HCT116 (cell line): ENCODE measurements around the gene TCP11L2. TPM values are rescaled to one million over a fixed set of nuclear protein-coding genes. Genes with fewer than 3 reads are reported as not detected.

ENCODE experiments used
- ATAC-seq: fragments of 200-7000 bp; cut with Tn5 transposase; 2 replicates; pipeline ENCODE4 v1.9.1; 2020; ENCODE audit warnings: mild to moderate bottlenecking, moderate library complexity
- BruUV-seq: library from RNA; stranded (reverse); fragments of 400-500 nt; replicated peaks from 2 replicates; lab custom pipeline; 2021; lab: Mats Ljungman, UMichigan
- CTCF ChIA-PET: fragments of 300-600 bp; sonication (Branson Sonifier 250); formaldehyde crosslinking; loops from one replicate; lab custom pipeline; 2021; ENCODE audit warnings: antibody characterized with exemption; lab: Charles Lee
- POLR2A ChIA-PET: fragments of 300-600, 350-600 bp; sonication (Branson Sonifier 250); formaldehyde crosslinking; loops from one replicate; lab custom pipeline; 2021; ENCODE audit warnings: antibody characterized with exemption; lab: Charles Lee
- RAD21 ChIA-PET, 2 experiments: fragments of 300-600 bp; sonication (Branson Sonifier 250); formaldehyde crosslinking; loops; one replicate each; lab custom pipeline; 2023; ENCODE audit warnings: low total read pairs in 2 of 2; ENCODE audit not compliant: uncharacterized antibody in 2 of 2, unreplicated experiment in 2 of 2, low non-redundant PET in 1 of 2; lab: Charles Lee
- DNase-seq: peaks from one replicate; pipeline ENCODE4 v3.0.0-alpha.2; 2010; ENCODE audit warnings: low read depth, low spot score
- H2AFZ ChIP-seq: fragments of 200-600 bp; shearing (Covaris generic), sonication (generic); 2 replicates; pipeline ENCODE4 v1.6.1; 2017; ENCODE audit warnings: low read depth, mixed run types, mixed read lengths, antibody characterized with exemption, low read length; ENCODE audit not compliant: poor library complexity, severe bottlenecking
- H3K27ac ChIP-seq: 2 replicates; pipeline ENCODE4 v1.5.1; 2012; ENCODE audit warnings: low read depth, low read length
- H3K27me3 ChIP-seq: fragments of 200-600 bp; sonication (generic); 2 replicates; pipeline ENCODE4 v1.6.1; 2016; ENCODE audit warnings: mixed run types, low read length, mixed read lengths; ENCODE audit not compliant: insufficient read depth
- H3K36me3 ChIP-seq, 2 experiments: fragments of 200-500 bp in 1 of 2; fragments of 200-600 bp in 1 of 2; sonication (Bioruptor generic) in 1 of 2; sonication (generic) in 1 of 2; 2 replicates each; pipeline versions ENCODE4 v1.5.1 to v1.6.1; 2014 to 2016; ENCODE audit warnings: low read length in 2 of 2, inconsistent platforms in 1 of 2, mixed read lengths in 1 of 2, mixed run types in 1 of 2; ENCODE audit not compliant: insufficient read depth in 2 of 2, control insufficient read depth in 1 of 2
- H3K4me1 ChIP-seq, 2 experiments: fragments of 200-600 bp in 1 of 2; sonication (generic) in 1 of 2; 2 replicates each; pipeline versions ENCODE4 v1.5.1 to v1.6.1; 2012 to 2017; ENCODE audit warnings: low read length in 2 of 2, inconsistent platforms in 1 of 2, mild to moderate bottlenecking in 1 of 2, mixed read lengths in 1 of 2, mixed run types in 1 of 2, moderate library complexity in 1 of 2; ENCODE audit not compliant: insufficient read depth in 2 of 2, control insufficient read depth in 1 of 2
- H3K4me2 ChIP-seq: fragments of 200-600 bp; sonication (generic); 2 replicates; pipeline ENCODE4 v1.6.1; 2017; ENCODE audit warnings: mixed run types, low read length, mixed read lengths
- H3K4me3 ChIP-seq, 2 experiments: fragments of 200-600 bp in 1 of 2; sonication (generic) in 1 of 2; replicated peaks in 1 of 2; 2 replicates each; pipeline ENCODE4 v1.5.1; 2011 to 2016; ENCODE audit warnings: low read length in 2 of 2, control low read depth in 1 of 2, low read depth in 1 of 2, mild to moderate bottlenecking in 1 of 2, mixed read lengths in 1 of 2, mixed run types in 1 of 2
- H3K79me2 ChIP-seq: fragments of 200-600 bp; sonication (generic); 2 replicates; pipeline ENCODE4 v1.6.1; 2017; ENCODE audit warnings: mild to moderate bottlenecking, mixed run types, low read length, moderate library complexity, mixed read lengths; ENCODE audit not compliant: insufficient read depth
- H3K9ac ChIP-seq: fragments of 200-600 bp; sonication (generic); 2 replicates; pipeline ENCODE4 v1.6.1; 2016; ENCODE audit warnings: low read length, mixed read lengths
- H3K9me2 ChIP-seq: fragments of 200-600 bp; sonication (generic), shearing (Covaris generic); 2 replicates; pipeline ENCODE4 v1.6.1; 2017; ENCODE audit warnings: mixed run types, mild to moderate bottlenecking, moderate library complexity; ENCODE audit not compliant: insufficient read depth
- H3K9me3 ChIP-seq, 2 experiments: fragments of 200-500 bp in 1 of 2; fragments of 200-600 bp in 1 of 2; sonication (Bioruptor generic) in 1 of 2; sonication (generic) in 1 of 2; 2 replicates each; pipeline ENCODE4 v1.6.1; 2014 to 2017; ENCODE audit warnings: low read length in 2 of 2, mixed read lengths in 2 of 2, inconsistent platforms in 1 of 2, low read depth in 1 of 2, mild to moderate bottlenecking in 1 of 2, mixed run types in 1 of 2, moderate library complexity in 1 of 2; ENCODE audit not compliant: control insufficient read depth in 1 of 2, insufficient read depth in 1 of 2
- H4K20me1 ChIP-seq: fragments of 200-600 bp; sonication (generic), shearing (Covaris generic); 2 replicates; pipeline ENCODE4 v1.6.1; 2017; ENCODE audit warnings: mixed run types, mild to moderate bottlenecking, moderate library complexity; ENCODE audit not compliant: insufficient read depth
- EGR1 ChIP-seq: IDR thresholded peaks from 2 replicates; pipeline ENCODE4 v1.6.1; 2012; ENCODE audit warnings: low read depth
- JUND ChIP-seq: IDR thresholded peaks from 2 replicates; pipeline ENCODE4 v1.6.1; 2012
- POLR2AphosphoS5 ChIP-seq: IDR thresholded peaks from 2 replicates; pipeline ENCODE4 v1.6.1; 2011; ENCODE audit warnings: mild to moderate bottlenecking, low read depth, low read length, moderate library complexity
- SP1 ChIP-seq: IDR thresholded peaks from 2 replicates; pipeline ENCODE4 v1.6.1; 2012; ENCODE audit warnings: low read depth
- TCF7L2 ChIP-seq: IDR thresholded peaks from 2 replicates; pipeline ENCODE4 v1.7.0; 2011; ENCODE audit warnings: borderline replicate concordance, inconsistent platforms; ENCODE audit not compliant: insufficient read depth, insufficient read length; ENCODE audit errors: extremely low read depth
- intact Hi-C: fragments of 100-400 bp; cut with micrococcal nuclease; formaldehyde crosslinking; loops from 2 replicates; pipeline ENCODE4 v1.10.0; 2022
- total RNA-seq: library from RNA; stranded (reverse); gene quantifications from one replicate; pipeline ENCODE4 v1.2.1, GENCODE V29; 2021; ENCODE audit not compliant: unreplicated experiment
- TF ChIP-seq, protein P1 (sequence below): IDR thresholded peaks from 2 replicates; pipeline ENCODE4 v1.6.1; 2012
- TF ChIP-seq, protein P2 (sequence below): IDR thresholded peaks from 2 replicates; pipeline ENCODE4 v1.6.1; 2012
- TF ChIP-seq, protein P3 (sequence below): IDR thresholded peaks from 2 replicates; pipeline ENCODE4 v1.6.1; 2011; ENCODE audit warnings: mild to moderate bottlenecking, low read length, moderate library complexity; ENCODE audit not compliant: insufficient replicate concordance; ENCODE audit errors: extremely low read depth

Gene TCP11L2
- total RNA-seq, 1 experiment from 2014 or later = 14.4 TPM

DNA sequence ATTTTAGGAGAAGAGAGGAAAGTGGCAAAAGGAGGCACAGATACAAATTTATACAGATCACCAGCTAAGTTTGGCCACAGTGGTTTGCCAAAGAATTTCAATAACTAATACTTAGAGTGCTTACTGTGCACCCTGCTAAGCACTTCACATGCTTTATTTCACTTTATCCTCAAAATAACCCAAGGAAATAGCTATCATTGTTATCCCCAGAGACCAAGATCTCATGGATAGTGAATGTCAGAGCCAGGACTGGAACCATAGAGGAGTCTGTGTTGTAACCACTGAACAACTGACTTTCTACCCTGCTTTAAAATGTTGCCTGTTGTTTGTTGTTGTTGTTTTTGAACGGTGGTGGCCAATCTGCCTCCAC is 1.3 kb upstream of the TCP11L2 start:
- Histone ChIP-seq H3K79me2 (no peaks in the 10 kb centered on the region), H3K4me1 (peaks cover 8 to 36% of the 10 kb centered on the region in 2 experiments), H3K9me2 (no peaks in the 10 kb centered on the region), H2AFZ (peak overlapping the region; percentile 92), H3K36me3 (no peaks in the 10 kb centered on the region), H3K9me3 (no peaks in the 10 kb centered on the region), H4K20me1 (no peaks in the 10 kb centered on the region), H3K9ac (peak overlapping the region; percentile 45; the same call in 1 of the 2 replicates), H3K27me3 (no peaks in the 10 kb centered on the region), H3K4me2 (peak overlapping the region; percentile 100), H3K4me3 (peak overlapping the region in 1 of 2 experiments; percentile 66; a peak in 2 of 4 replicates), H3K27ac (no peak overlapping the region)
- POLR2A ChIA-PET = no interaction called here
- no peak for TF ChIP-seq SP1
- TF ChIP-seq, protein P1, sequence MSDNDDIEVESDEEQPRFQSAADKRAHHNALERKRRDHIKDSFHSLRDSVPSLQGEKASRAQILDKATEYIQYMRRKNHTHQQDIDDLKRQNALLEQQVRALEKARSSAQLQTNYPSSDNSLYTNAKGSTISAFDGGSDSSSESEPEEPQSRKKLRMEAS = 0 out of 2 replicates have a peak, but pooled peaks have one; percentile 12
- RAD21 ChIA-PET = no interaction called here
- CTCF ChIA-PET = interaction anchor here (0.6 to 1.2 kb wide), 2 partner anchors 19 to 56 kb away, joined by 3 to 4 read pairs; partner anchors contain the start of gene POLR3B
- no peak for DNase-seq
- intact Hi-C loops = loop anchor here (5.0 kb wide), 1 partner anchor 54 kb away; the partner anchor contains the start of gene CKAP4
- no TSS peak for BruUV-seq
- ATAC-seq = no peak

DNA sequence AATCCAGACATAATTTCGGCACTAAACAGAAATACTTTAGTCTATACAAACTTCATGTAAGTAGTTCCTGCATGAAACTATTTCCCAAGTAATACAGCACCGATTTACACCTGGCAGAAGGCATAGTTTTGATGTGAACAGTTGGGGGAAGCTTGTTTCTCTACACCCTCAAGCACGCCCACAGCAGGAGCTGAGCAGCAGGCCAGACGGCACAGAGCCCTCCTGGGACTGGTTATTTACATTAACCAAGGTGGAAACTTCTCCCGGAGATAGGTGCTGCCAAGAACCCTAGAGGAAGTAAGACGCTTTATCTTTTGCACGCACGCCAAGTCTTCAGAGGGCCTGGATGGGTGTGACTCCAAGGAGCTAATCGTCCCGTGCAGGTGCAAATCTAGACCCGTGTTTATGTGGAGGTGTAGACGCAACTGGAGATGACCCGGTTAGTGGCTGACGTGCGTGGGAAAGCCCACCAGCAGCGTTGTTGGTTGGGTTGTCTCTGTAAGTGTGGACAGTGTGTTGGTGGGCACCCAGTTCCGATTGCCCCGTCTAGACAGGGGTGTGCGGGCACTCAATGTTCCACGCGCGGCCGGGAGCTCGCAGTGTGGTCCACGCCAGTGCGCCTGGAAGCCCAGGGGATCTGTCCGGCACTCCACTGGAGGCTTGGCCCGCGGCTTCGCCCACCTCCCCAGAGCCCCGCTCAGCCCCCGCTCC is 767 bp upstream of the TCP11L2 start:
- H2AFZ ChIP-seq = peak overlapping the region; percentile 92
- no peaks in the 10 kb centered on the region for H3K9me3 ChIP-seq
- H3K4me1 ChIP-seq = peaks cover 8 to 31% of the 10 kb centered on the region in 2 experiments
- ChIA-PET POLR2A (no interaction called here), CTCF (interaction anchor here (0.6 to 1.2 kb wide), 2 partner anchors 19 to 55 kb away, joined by 3 to 4 read pairs; partner anchors contain the start of gene POLR3B), RAD21 (no interaction called here)
- TF ChIP-seq TCF7L2 (peak; percentile 13), POLR2AphosphoS5 (peak; percentile 40), EGR1 (no peak), JUND (no peak)
- TF ChIP-seq, protein P2, sequence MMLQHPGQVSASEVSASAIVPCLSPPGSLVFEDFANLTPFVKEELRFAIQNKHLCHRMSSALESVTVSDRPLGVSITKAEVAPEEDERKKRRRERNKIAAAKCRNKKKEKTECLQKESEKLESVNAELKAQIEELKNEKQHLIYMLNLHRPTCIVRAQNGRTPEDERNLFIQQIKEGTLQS = no peak
- TF ChIP-seq, protein P3, sequence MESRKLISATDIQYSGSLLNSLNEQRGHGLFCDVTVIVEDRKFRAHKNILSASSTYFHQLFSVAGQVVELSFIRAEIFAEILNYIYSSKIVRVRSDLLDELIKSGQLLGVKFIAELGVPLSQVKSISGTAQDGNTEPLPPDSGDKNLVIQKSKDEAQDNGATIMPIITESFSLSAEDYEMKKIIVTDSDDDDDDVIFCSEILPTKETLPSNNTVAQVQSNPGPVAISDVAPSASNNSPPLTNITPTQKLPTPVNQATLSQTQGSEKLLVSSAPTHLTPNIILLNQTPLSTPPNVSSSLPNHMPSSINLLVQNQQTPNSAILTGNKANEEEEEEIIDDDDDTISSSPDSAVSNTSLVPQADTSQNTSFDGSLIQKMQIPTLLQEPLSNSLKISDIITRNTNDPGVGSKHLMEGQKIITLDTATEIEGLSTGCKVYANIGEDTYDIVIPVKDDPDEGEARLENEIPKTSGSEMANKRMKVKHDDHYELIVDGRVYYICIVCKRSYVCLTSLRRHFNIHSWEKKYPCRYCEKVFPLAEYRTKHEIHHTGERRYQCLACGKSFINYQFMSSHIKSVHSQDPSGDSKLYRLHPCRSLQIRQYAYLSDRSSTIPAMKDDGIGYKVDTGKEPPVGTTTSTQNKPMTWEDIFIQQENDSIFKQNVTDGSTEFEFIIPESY = no peak
- no peak for DNase-seq
- peak; percentile 49 for ATAC-seq
- H3K9me2 ChIP-seq = no peaks in the 10 kb centered on the region
- peak overlapping the region; percentile 100 for H3K4me2 ChIP-seq
- H3K9ac ChIP-seq = peak overlapping the region; percentile 45
- H3K27me3 ChIP-seq = no peaks in the 10 kb centered on the region
- intact Hi-C loops = loop anchor here (5.0 kb wide), 1 partner anchor 54 kb away; the partner anchor contains the start of gene CKAP4
- H3K27ac ChIP-seq = peak overlapping the region; percentile 48; the same call in 1 of the 2 replicates
- H3K36me3 ChIP-seq = no peaks in the 10 kb centered on the region
- no peaks in the 10 kb centered on the region for H3K79me2 ChIP-seq
- no peaks in the 10 kb centered on the region for H4K20me1 ChIP-seq
- peak overlapping the region; percentile 58 to 66 for H3K4me3 ChIP-seq
- BruUV-seq = no TSS peak
